DND-41 (cell line): Measurements from ENCODE around the gene NUDT19.
"Not testable (repeated sequence)": the region's sequence is repeated elsewhere in the genome, so short reads cannot be mapped to it uniquely, and the experiment has no call there.

Experiments used
- ATAC-seq: fragments of 200-7000 bp; cut with Tn5 transposase; 3 replicates; pipeline ENCODE4 v1.9.1; 2021; ENCODE audit warnings: low read depth; ENCODE audit not compliant: insufficient read depth
- DNase-seq: peaks from one replicate; pipeline ENCODE4 v3.0.0-alpha.2; 2020
- H2AFZ ChIP-seq: 2 replicates; pipeline ENCODE4 v1.6.0; 2012; ENCODE audit warnings: low read depth, low read length
- H3K27ac ChIP-seq: 2 replicates; pipeline ENCODE4 v1.5.1; 2012; ENCODE audit warnings: low read length, inconsistent platforms
- H3K27me3 ChIP-seq: fragments of 200-600 bp; sonication (generic); 2 replicates; pipeline ENCODE4 v1.6.0; 2012; ENCODE audit warnings: low read length, mild to moderate bottlenecking, inconsistent platforms; ENCODE audit not compliant: insufficient read depth, poor library complexity
- H3K36me3 ChIP-seq: 2 replicates; pipeline ENCODE4 v1.5.1; 2012; ENCODE audit warnings: low read length, inconsistent platforms; ENCODE audit not compliant: insufficient read depth
- H3K4me1 ChIP-seq: 2 replicates; pipeline ENCODE4 v1.5.1; 2012; ENCODE audit warnings: mild to moderate bottlenecking, low read length; ENCODE audit not compliant: insufficient read depth
- H3K4me2 ChIP-seq: 2 replicates; pipeline ENCODE4 v1.6.0; 2012; ENCODE audit warnings: mild to moderate bottlenecking, moderate library complexity, low read length, inconsistent platforms; ENCODE audit not compliant: insufficient read depth
- H3K4me3 ChIP-seq, 2 experiments: fragments of 200-600 bp in 1 of 2; shearing (Covaris generic) in 1 of 2; 2 replicates each; pipeline ENCODE4 v1.5.1; 2012 to 2016; ENCODE audit warnings: inconsistent platforms in 2 of 2, low read length in 2 of 2, mild to moderate bottlenecking in 2 of 2, low read depth in 1 of 2, moderate library complexity in 1 of 2
- H3K79me2 ChIP-seq: 2 replicates; pipeline ENCODE4 v1.6.0; 2012; ENCODE audit warnings: low read length, inconsistent platforms; ENCODE audit not compliant: insufficient read depth
- H3K9ac ChIP-seq: 2 replicates; pipeline ENCODE4 v1.6.0; 2012; ENCODE audit warnings: low read depth, mild to moderate bottlenecking, inconsistent platforms, low read length, moderate library complexity
- H3K9me3 ChIP-seq: 2 replicates; pipeline ENCODE4 v1.5.1; 2012; ENCODE audit warnings: low read length, moderate library complexity, mild to moderate bottlenecking, inconsistent platforms; ENCODE audit not compliant: insufficient read depth, severe bottlenecking
- H4K20me1 ChIP-seq: 2 replicates; pipeline ENCODE4 v1.6.0; 2012; ENCODE audit warnings: low read length; ENCODE audit not compliant: insufficient read depth
- CTCF ChIP-seq: IDR thresholded peaks from 2 replicates; pipeline ENCODE4 v1.5.1; 2012; ENCODE audit warnings: borderline replicate concordance, low read length, moderate library complexity, mild to moderate bottlenecking; ENCODE audit not compliant: poor library complexity, severe bottlenecking; ENCODE audit errors: extremely low read depth
- EZH2 ChIP-seq: IDR thresholded peaks from 3 replicates; pipeline ENCODE4 v1.6.1; 2012; ENCODE audit warnings: borderline replicate concordance, low read depth, mild to moderate bottlenecking, moderate library complexity, low read length, inconsistent platforms; ENCODE audit not compliant: severe bottlenecking

NUDT19 gene

GRCh38 chr19:32743021-32743420, 51.4 kb downstream of the NUDT19 start:
- peaks cover 8% of the 10 kb centered on the region for H3K9me3 ChIP-seq
- H3K9ac ChIP-seq, result no peak overlapping the region
- H3K4me1 ChIP-seq, result no peaks in the 10 kb centered on the region
- no peaks in the 10 kb centered on the region for H4K20me1 ChIP-seq
- ATAC-seq, result no peak
- H2AFZ ChIP-seq, result no peak overlapping the region
- no peaks in the 10 kb centered on the region for H3K79me2 ChIP-seq
- H3K36me3 ChIP-seq, result no peaks in the 10 kb centered on the region
- no peaks in the 10 kb centered on the region for H3K27me3 ChIP-seq
- H3K4me2 ChIP-seq, result no peak overlapping the region
- DNase-seq, result no peak
- no peak overlapping the region for H3K27ac ChIP-seq
- TF ChIP-seq EZH2 (no peak), CTCF (no peak)
- no peak overlapping the region for H3K4me3 ChIP-seq

GRCh38 chr19:32743447-32743846, 51.8 kb downstream of the NUDT19 start:
- TF ChIP-seq CTCF, result no peak
- TF ChIP-seq EZH2, result no peak
- Histone ChIP-seq H3K27me3 (no peaks in the 10 kb centered on the region), H4K20me1 (no peaks in the 10 kb centered on the region), H3K36me3 (no peaks in the 10 kb centered on the region), H3K79me2 (no peaks in the 10 kb centered on the region), H3K9ac (no peak overlapping the region), H3K9me3 (peaks cover 8% of the 10 kb centered on the region), H3K4me3 (no peak overlapping the region), H2AFZ (no peak overlapping the region), H3K27ac (no peak overlapping the region), H3K4me1 (no peaks in the 10 kb centered on the region), H3K4me2 (no peak overlapping the region)
- ATAC-seq (no peak), DNase-seq (no peak)

GRCh38 chr19:32744555-32745325, 53.1 kb downstream of the NUDT19 start:
- no peak overlapping the region for H3K27ac ChIP-seq
- ATAC-seq (no peak), DNase-seq (no peak)
- no peaks in the 10 kb centered on the region for H3K4me1 ChIP-seq
- no peaks in the 10 kb centered on the region for H3K27me3 ChIP-seq
- no peak overlapping the region for H3K9ac ChIP-seq
- H2AFZ ChIP-seq, result no peak overlapping the region
- no peak overlapping the region for H3K4me2 ChIP-seq
- no peaks in the 10 kb centered on the region for H3K36me3 ChIP-seq
- H3K4me3 ChIP-seq, result no peak overlapping the region
- H4K20me1 ChIP-seq, result no peaks in the 10 kb centered on the region; the same call in 1 of the 2 replicates
- peaks cover 8% of the 10 kb centered on the region for H3K9me3 ChIP-seq
- no peak for TF ChIP-seq CTCF
- TF ChIP-seq EZH2, result no peak
- H3K79me2 ChIP-seq, result no peaks in the 10 kb centered on the region

GRCh38 chr19:32745594-32746251, 54.1 kb downstream of the NUDT19 start:
- not testable (repeated sequence) for H3K4me3 ChIP-seq, H3K27me3 ChIP-seq, H3K4me1 ChIP-seq, H4K20me1 ChIP-seq, H3K79me2 ChIP-seq, H3K27ac ChIP-seq, H3K36me3 ChIP-seq, H3K9me3 ChIP-seq, ATAC-seq, H3K9ac ChIP-seq, H2AFZ ChIP-seq, H3K4me2 ChIP-seq
- peak; percentile 20 for DNase-seq

GRCh38 chr19:32746631-32747196, 55.1 kb downstream of the NUDT19 start:
- H3K9me3 ChIP-seq, H3K9ac ChIP-seq, H3K27ac ChIP-seq, H2AFZ ChIP-seq, H3K4me1 ChIP-seq, H3K79me2 ChIP-seq, H3K27me3 ChIP-seq, H3K36me3 ChIP-seq, H3K4me3 ChIP-seq, ATAC-seq, H3K4me2 ChIP-seq, H4K20me1 ChIP-seq: not testable (repeated sequence)
- peak; percentile 24 for DNase-seq
